Lower leg skin (tissue), 3 donors: ENCODE data around the gene C1orf167.

Experiments
- POLR2A ChIP-seq, 2 donors: fragments of 450-650 bp; IDR thresholded peaks; one replicate each; pipeline ENCODE4 v1.6.1; 2016 to 2017; ENCODE audit warnings: antibody characterized with exemption in 2 of 2, mild to moderate bottlenecking in 1 of 2, moderate library complexity in 1 of 2
- TF ChIP-seq, protein P1 (sequence below), 3 donors: fragments of 450-650 bp; IDR thresholded peaks; one replicate each; pipeline ENCODE4 v1.5.1; 2016; ENCODE audit warnings: antibody characterized with exemption in 3 of 3, mild to moderate bottlenecking in 3 of 3, moderate library complexity in 2 of 3

DNA sequence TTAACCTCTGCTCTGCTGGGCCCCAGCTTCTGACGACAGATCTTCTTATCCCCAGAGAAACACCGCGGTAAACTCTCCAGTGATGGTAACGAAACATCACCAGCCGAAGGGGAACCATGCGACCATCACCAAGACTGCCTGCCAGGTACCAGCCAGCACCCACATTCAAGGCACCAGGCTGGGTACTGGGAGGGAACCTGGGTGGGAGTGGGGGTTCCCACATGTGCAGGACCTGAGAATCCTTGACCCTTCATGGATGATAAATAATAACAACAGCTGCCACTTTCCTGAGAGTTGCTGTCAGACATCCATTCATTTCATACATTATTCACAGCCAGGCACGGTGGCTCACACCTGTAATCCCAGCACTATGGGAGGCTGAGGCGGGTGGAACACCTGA is 49.7 kb upstream of the C1orf167 start:
- TF ChIP-seq, protein P1, sequence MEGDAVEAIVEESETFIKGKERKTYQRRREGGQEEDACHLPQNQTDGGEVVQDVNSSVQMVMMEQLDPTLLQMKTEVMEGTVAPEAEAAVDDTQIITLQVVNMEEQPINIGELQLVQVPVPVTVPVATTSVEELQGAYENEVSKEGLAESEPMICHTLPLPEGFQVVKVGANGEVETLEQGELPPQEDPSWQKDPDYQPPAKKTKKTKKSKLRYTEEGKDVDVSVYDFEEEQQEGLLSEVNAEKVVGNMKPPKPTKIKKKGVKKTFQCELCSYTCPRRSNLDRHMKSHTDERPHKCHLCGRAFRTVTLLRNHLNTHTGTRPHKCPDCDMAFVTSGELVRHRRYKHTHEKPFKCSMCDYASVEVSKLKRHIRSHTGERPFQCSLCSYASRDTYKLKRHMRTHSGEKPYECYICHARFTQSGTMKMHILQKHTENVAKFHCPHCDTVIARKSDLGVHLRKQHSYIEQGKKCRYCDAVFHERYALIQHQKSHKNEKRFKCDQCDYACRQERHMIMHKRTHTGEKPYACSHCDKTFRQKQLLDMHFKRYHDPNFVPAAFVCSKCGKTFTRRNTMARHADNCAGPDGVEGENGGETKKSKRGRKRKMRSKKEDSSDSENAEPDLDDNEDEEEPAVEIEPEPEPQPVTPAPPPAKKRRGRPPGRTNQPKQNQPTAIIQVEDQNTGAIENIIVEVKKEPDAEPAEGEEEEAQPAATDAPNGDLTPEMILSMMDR (IDR thresholded peaks at IDR 0.05), result no peak
- TF ChIP-seq POLR2A (IDR thresholded peaks at IDR 0.05), result no peak
